ENCODE measurements around the gene TFCP2L1.
"Not testable (repeated sequence)": the region's sequence is repeated elsewhere in the genome, so short reads cannot be mapped to it uniquely, and the experiment has no call there.

TFCP2L1 gene

DNA sequence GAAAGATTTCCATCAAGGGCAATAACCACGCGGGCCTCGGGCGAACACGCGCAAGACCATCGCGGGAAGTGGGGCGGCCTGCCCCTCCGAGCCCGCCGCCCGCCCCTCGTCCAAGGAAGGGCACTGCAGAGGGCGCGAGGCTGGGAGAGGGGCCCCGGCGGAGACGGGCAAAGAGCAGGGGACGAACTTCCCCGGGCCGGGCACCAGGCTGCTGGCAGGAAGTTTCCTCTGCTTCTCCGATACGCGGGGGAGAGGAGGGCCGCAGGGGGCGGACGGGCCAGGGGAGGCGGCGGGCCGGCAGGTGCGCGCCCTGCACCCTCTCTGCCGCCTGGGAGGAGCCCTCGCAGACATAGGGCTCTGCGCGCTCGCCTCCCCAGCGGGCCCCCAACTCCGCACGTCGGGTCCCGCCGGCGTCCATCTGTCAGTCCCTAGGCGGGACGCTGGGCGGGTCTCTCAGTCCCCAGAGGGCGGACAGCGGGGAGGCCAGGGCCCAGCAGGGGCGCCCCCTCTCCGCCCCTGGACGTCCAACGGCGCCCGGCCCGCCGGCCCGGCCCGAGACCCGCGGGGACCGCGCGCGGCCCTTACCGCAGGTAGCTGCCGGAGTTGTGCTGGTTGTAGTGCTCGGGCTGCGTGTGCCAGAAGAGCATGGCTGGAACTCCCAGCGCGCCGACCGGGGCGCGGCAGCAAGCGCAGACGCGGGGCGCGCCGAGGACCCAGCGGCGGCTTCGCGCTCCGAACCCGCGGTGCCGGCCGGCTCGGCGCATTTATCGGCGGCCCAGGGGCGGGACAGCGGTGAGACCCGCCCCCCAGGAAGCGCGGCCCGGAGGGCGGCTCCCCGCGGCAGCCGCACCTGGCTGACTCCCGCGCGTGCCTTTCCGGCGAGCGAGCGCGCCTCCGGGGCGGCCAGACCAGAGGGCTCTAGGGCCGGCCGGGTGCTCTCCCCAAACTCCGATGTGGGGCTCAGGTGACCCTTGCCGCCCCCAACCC is at the start of gene TFCP2L1:
Gene TFCP2L1, minus strand, starts transcription at position 740 of the 987 bp plus-strand sequence. Its CDS starts 93 bp downstream, at position 647.
- no peak for DNase-seq

- no peak for DNase-seq
These were observed 49.0 kb upstream of the TFCP2L1 start for GRCh38 chr2:121333834-121334558.

DNA sequence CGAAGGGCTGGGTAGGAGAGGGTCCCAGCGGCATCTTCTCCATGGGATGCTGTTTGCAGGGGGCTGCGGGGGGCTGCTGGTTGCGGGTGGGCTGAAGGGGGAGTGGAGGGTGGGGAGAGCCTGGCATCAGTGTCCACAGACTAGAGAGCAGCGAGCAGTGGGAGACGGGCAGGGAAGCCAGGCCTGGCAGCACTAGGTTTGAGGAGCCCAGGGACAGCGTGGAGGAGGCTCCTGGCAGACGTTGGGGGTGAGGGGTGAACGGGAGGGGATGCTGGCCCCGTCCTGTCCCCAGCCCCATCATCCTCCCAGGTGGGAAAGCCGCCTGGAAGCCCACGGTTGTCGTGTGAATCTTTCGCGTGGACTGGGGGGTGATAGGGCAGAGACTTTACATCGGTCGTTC is 48.2 kb upstream of the TFCP2L1 start:
- DNase-seq = no peak

DNA sequence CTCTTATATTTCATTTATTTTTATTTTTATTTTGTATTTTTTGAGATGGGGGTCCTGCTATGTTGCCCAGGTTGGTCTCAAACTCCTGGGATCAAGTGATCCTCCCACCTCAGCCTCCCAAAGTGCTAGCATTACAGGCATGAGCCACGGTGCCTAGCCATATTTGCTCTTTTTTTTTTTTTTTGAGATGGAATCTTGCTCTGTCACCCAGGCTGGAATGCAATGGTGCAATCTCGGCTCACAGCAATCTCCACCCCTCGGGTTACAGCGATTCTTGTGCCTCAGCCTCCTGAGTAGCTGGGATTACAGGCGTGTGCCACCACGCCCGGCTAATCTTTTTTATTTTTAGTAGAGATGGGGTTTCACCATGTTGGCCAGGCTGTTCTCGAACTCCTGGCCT is 46.3 kb upstream of the TFCP2L1 start:
- DNase-seq = not testable (repeated sequence)

DNA sequence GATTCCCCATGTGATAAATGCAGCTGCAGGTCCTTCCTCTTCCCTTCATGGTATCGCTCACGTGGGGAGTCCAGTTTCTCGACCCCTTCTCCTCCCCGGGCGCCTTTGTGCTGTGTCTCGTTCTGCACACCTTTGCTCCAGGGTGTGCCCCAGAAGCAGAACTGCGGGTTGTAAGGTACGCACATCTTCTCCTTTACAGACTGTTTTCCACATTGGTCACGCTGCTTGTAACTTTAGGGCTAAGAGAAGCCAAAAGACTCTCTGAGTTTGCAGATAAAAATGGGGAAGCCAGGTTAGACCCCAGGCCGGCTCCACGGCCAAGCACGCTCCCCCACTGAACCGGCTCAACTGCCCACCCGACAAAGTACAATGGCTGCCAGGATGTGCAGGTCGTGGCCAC is 45.9 kb upstream of the TFCP2L1 start:
- no peak for DNase-seq

DNA sequence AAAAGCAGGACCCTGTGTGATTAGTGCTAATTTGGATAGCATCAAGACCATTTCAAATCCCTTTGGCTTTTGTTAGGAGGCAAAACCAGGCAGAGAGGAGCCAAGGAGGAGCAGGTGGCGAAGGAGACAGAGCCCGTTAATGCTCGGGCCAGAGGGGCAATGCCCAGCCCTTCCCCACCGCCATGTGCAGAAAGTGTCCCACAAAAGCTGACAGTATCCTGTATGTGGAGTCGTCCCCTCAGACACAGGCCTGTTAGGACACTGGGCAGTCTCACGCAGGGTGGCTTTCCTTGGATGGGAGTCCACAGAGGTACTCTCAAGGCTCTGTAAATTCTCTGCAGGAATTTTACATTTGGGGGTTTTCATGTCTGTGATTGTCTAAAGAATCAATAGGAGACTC is 44.8 kb upstream of the TFCP2L1 start:
- no peak for DNase-seq

GRCh38 chr2:121326628-121327027 is 41.6 kb upstream of the TFCP2L1 start:
- DNase-seq = no peak

GRCh38 chr2:121324601-121325000 is 39.6 kb upstream of the TFCP2L1 start:
- no peak for DNase-seq

DNA sequence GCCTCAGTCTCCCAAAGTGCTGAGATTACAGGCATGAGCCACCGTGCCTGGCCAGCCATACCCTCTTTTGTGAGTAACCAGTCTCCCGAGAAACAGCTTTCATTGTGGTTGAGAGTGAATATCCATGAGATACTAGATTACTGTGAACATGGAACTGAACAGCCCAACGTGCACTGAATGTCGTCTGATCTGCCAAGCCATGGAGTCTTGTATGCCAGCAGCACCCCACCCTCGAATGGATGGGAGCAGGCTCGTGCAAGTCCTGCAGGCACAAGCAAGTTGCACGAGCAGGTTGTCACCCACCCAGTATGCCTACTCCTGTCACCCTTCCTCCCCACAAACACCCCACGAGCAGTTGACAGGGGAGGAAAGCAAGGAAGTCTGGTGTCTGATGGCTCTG is 36.5 kb upstream of the TFCP2L1 start:
- no peak for DNase-seq

DNA sequence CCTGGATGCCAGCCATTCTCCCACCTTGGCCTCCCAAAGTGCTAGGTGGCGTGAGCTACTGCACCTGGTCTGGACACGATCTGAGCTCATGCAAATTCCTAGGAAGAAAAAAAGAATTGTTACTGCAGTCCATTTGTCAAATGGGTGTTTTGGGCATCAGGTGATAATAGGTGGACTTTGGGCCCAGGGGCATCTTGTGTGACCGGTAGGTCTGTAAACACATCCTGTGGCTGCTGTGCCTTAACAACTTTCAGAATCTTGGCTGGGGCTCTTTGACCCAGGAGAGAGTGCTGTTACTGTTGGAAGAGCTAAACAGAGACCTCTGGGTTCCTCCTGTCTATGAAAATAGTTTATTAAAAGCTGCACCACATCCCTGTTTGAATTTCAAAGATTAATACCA is 34.9 kb upstream of the TFCP2L1 start:
- DNase-seq = no peak

GRCh38 chr2:121316986-121317385 is 32.0 kb upstream of the TFCP2L1 start:
- no peak for DNase-seq

- DNase-seq = not testable (repeated sequence)
These were observed 28.7 kb upstream of the TFCP2L1 start for GRCh38 chr2:121313701-121314100.

DNA sequence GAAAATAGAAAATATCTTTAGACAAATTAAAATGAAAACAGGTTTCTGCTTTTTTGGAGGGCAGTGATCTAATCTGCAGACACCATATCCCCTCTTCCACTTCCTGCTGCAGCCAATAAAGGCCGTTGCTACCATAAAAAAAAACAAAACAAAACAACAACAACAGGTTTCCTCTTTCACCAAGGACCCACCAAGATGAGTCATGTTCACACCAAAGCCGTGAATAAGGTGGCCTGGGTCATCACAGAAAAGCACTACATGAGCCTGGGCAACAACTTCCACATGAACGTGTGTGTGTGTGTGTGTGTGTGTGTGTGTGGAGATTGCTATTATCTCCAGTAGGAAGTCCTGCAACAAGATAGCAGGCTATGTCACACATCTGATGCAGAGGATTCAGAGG is 24.8 kb upstream of the TFCP2L1 start:
- DNase-seq = no peak

DNA sequence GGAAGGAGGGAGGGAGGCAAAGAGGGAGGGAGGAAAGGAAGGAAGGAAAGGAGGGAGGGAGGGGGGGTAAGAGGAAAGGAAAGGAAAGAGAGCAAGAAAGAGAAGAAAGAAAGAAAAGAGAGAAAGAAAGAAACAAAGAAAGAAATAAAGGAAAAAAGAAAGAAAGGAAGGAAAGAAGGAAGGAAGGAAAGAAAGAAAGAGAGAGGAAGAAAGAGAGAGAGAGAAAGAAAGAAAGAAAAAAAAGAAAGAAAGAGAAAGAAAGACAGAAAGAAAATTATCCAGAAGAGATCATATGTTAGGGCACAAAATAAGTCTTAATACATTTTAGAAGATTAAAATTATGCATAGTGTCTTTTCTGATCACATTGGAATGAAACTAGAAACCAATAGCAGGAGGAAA is 24.3 kb upstream of the TFCP2L1 start:
- no peak for DNase-seq

GRCh38 chr2:121307048-121307447 is 22.0 kb upstream of the TFCP2L1 start:
- DNase-seq = no peak

DNA sequence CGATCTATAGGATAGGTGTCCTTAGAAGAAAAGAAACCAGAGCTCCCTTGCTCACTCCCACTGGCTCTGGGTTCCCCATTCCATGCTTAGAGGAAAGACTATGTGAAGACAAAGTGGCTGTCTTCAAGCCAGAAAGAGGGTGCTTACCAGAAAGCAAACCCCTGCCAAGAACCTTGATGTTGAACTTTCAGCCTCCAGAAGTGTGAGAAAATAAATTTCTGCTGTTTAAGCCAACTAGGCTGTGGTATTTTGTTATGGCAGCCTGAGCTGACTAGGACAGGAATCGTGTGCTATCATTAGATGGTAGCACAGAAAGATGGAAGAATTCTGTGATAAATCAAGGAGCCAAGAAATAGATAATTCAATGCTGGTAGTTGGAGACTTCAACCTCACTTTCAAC is 19.9 kb upstream of the TFCP2L1 start:
- no peak for DNase-seq

DNA sequence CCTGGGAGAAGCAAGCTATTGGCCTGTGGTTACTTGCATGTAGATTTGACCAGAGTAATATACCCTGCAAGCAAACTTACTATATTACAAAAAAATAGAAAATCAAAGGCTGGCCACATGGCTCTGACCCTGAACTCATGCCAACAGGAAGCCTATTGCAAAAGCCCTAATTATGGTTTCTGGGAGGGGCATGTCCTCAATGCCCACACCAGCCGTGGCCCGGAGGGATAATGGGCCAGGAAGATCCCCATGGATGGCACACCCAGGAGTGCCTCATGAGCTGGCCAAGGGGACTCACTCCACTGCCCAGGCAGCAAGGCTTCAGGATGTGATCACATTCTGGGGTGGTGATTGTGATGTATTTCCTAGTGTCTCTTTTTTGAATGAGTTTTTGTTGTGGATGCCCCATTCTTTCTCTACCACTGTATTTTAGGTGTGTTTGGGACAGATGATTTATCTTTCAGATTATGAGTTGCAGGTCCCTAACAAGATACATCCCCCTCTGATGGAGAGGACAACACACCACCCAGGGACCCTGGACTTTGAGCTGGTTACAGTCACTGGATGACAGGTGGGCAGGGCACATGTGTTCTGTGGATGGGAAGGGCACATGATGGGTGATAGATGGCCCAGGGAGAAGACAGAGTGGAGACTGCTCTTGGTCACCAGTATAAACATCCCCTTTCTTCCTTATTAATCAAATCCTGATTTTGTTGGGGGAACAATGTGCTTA is 18.7 kb upstream of the TFCP2L1 start:
- no peak for DNase-seq

GRCh38 chr2:121301190-121301589 is 16.2 kb upstream of the TFCP2L1 start:
- not testable (repeated sequence) for DNase-seq

- no peak for DNase-seq
These were observed 13.5 kb upstream of the TFCP2L1 start for GRCh38 chr2:121298476-121298875.

DNA sequence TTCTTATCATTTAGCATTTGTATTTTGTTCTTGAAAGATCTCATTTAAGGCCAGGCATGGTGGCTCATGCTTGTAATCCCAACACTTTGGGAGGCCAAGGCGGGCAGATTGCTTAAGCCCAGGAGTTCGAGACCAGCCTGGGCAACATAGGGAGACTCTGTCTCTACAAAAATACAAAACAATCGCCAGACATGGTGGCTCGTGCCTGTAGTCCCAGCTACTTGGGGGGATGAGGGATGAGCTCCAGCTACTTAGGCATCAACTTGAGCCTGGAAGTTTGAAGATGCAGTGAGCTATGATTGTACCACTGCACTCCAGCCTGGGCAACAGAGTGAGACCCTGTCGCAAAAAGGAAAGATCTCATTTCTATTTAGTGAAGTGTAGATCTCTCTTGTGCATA is 12.9 kb upstream of the TFCP2L1 start:
- DNase-seq = not testable (repeated sequence)

GRCh38 chr2:121297217-121297830 is 12.3 kb upstream of the TFCP2L1 start:
- DNase-seq = no peak

DNA sequence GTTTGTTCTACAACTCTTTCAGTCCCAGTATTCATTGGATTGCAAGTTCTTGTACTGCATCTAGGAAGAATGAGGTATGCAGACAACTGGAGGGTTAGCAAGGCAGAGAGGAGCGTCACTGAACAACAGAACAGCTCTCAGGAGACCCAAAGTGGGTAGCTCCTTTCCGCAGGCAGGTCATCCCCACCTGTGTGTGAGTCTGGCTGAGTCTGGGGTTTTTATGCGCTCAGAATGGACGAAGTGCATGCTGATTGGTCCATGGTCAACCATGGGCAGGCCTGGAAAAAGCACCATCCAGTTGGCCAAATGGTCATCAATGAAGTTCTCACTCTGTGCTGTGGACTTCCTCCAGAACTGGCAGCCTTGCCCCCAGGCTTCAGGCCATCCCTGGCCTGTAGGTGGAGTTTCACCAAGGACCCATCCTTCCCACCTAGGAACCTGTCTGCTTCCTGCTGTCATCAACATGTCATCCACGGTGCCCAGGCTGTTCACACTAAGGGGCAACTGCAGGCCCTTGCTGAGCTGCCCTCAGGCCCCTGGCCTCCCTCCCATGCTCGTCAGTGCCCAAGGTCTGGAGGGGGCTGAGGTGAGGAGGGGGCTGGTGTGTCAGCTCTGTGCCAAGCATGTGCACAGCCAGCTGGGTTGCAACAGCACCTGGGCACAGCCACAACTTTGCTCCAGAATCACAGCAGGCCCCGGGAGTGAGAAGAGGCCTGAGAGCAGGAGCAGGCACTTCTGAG is 11.1 kb upstream of the TFCP2L1 start:
- DNase-seq = no peak

All from stimulated activated CD4-positive, alpha-beta T cell treated with anti-CD3 and anti-CD28 coated beads, Interleukin-12 subunit alpha, Interleukin-12 subunit beta, amount 100 ng/mL, for 4 hours (primary cell).